ENCODE measurements around the gene AMBN. TPM values are rescaled to one million over a fixed set of nuclear protein-coding genes. Genes with fewer than 3 reads are reported as not detected.

AMBN gene
- total RNA-seq, 1 donor from 2014 or later, result not detected

- H3K36me3 ChIP-seq, result no peaks in the 10 kb centered on the region
- no peaks in the 10 kb centered on the region for H3K4me1 ChIP-seq
- H3K27me3 ChIP-seq (ENCODE audit: low read depth), result peaks cover 15% of the 10 kb centered on the region
- intact Hi-C loops (cut with micrococcal nuclease), result no loop called here
- TF ChIP-seq, protein P1, sequence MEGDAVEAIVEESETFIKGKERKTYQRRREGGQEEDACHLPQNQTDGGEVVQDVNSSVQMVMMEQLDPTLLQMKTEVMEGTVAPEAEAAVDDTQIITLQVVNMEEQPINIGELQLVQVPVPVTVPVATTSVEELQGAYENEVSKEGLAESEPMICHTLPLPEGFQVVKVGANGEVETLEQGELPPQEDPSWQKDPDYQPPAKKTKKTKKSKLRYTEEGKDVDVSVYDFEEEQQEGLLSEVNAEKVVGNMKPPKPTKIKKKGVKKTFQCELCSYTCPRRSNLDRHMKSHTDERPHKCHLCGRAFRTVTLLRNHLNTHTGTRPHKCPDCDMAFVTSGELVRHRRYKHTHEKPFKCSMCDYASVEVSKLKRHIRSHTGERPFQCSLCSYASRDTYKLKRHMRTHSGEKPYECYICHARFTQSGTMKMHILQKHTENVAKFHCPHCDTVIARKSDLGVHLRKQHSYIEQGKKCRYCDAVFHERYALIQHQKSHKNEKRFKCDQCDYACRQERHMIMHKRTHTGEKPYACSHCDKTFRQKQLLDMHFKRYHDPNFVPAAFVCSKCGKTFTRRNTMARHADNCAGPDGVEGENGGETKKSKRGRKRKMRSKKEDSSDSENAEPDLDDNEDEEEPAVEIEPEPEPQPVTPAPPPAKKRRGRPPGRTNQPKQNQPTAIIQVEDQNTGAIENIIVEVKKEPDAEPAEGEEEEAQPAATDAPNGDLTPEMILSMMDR (IDR thresholded peaks at IDR 0.05; ENCODE audit: borderline replicate concordance), result no peak
- no peak overlapping the region for H3K27ac ChIP-seq (replicated peaks)
- no peaks in the 10 kb centered on the region for H3K9me3 ChIP-seq (replicated peaks)
- no peak overlapping the region for H3K4me3 ChIP-seq
- DNase-seq, result no peak
Observed at GRCh38 chr4:70607334-70607853, 15.3 kb downstream of the AMBN start.

DNA sequence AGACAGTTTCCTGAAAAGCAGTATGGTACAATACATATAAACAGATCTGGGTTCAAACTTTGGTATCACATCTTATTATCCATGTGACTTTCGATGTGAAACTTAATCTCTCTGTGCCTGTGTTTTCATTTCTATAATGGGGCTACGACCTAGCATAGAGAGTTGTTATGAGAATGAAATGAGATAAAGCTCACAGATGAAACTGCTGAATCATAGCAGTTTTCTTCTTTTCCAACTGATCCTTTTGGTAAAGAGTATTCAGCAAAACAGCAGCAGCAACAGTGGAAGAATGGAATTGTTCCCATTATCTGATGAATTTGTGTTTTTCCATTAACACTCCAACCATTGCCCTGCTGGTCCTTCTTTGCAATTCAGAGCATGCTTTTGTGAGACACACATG lies 16.3 kb downstream of the AMBN start:
- TF ChIP-seq, protein P1 (IDR thresholded peaks at IDR 0.05; ENCODE audit: borderline replicate concordance), result no peak
- H3K4me1 ChIP-seq, result no peaks in the 10 kb centered on the region
- H3K27ac ChIP-seq (replicated peaks), result no peak overlapping the region
- no peaks in the 10 kb centered on the region for H3K36me3 ChIP-seq
- DNase-seq, result no peak
- no peak overlapping the region for H3K4me3 ChIP-seq
- H3K27me3 ChIP-seq (ENCODE audit: low read depth), result peaks cover 15% of the 10 kb centered on the region
- no peaks in the 10 kb centered on the region for H3K9me3 ChIP-seq (replicated peaks)
- intact Hi-C loops (cut with micrococcal nuclease), result no loop called here

DNA sequence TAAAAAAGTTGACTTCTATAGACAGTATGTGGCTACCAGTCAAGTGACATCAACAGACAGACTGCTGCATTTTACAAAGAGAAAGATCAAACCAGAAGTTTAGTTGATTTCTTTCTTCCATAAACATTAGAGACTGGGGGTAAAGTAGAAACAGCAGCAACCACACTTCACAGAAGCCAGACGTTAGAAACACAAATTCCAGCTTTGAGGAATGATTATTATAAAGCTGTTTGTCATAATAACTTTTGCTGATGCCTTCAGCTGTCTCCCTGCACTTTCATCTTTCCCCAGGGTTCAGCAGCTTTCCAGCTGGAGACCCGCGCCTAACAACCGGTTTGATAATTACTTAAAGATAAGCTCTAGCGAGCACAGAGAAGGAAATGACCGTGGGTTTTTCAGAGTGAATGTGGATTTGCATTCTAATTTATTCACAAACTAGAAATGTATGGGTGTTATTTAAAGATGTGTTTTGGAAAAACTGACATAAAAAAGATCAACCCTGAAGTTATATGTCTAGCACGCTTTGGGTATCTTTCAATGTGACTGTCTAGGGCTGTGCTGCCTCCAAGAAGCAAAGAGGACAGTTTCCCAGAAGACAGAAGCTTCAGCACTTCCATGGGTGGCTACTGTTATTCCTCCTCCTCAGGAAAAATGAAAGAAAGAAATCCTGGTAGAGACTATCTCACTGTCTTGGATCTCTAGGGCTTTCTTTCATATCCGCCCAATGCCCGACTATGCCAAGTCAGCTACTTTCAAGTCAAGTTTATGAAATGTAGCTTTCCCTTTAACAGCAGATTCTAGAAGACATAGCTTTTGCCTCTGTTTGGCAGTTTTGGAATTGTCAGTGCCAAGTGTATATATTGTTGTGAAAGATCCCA lies 21.5 kb downstream of the AMBN start:
- H3K27ac ChIP-seq (replicated peaks), result no peak overlapping the region
- no peaks in the 10 kb centered on the region for H3K4me1 ChIP-seq
- no peaks in the 10 kb centered on the region for H3K9me3 ChIP-seq (replicated peaks)
- intact Hi-C loops (cut with micrococcal nuclease), result no loop called here
- H3K27me3 ChIP-seq (ENCODE audit: low read depth), result peaks cover 15% of the 10 kb centered on the region
- TF ChIP-seq, protein P1 (IDR thresholded peaks at IDR 0.05; ENCODE audit: borderline replicate concordance), result no peak
- peak overlapping the region; percentile 34 for H3K4me3 ChIP-seq
- no peak for DNase-seq
- no peaks in the 10 kb centered on the region for H3K36me3 ChIP-seq

GRCh38 chr4:70614184-70614555 lies 22.1 kb downstream of the AMBN start:
- intact Hi-C loops (cut with micrococcal nuclease), result no loop called here
- H3K27ac ChIP-seq (replicated peaks), result no peak overlapping the region
- peak overlapping the region; percentile 34 for H3K4me3 ChIP-seq

DNA sequence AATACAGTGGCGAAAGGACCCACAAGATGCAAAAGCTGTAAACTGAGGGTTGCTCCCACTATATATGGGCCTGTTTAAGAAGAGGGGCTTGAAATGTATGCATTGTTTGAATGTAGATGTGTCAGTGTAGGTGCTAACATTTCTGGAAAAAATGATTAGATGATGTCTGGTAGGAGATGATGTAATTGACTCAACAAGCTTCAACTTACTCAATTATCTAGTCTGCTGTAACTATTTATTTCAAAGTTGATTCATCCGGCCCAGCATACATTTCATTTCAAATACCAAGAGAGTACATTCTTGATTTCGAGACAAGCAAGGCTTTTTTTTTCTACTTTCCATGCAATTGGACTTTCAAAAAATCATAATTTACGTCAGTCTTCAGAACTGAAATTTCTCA lies 27.2 kb downstream of the AMBN start:
- H3K36me3 ChIP-seq, result no peaks in the 10 kb centered on the region
- intact Hi-C loops (cut with micrococcal nuclease), result no loop called here
- TF ChIP-seq, protein P1 (IDR thresholded peaks at IDR 0.05; ENCODE audit: borderline replicate concordance), result no peak
- no peak overlapping the region for H3K27ac ChIP-seq (replicated peaks)
- H3K9me3 ChIP-seq (replicated peaks), result no peaks in the 10 kb centered on the region
- no peaks in the 10 kb centered on the region for H3K4me1 ChIP-seq
- no peak for DNase-seq
- H3K27me3 ChIP-seq (ENCODE audit: low read depth), result no peaks in the 10 kb centered on the region
- no peak overlapping the region for H3K4me3 ChIP-seq

More at GRCh38 chr4:70614184-70614555, 22.1 kb downstream of the AMBN start:
- TF ChIP-seq, protein P1 (IDR thresholded peaks at IDR 0.05; ENCODE audit: borderline replicate concordance), result no peak
- Histone ChIP-seq H3K4me1 (no peaks in the 10 kb centered on the region), H3K36me3 (no peaks in the 10 kb centered on the region), H3K27me3 (ENCODE audit: low read depth) (peaks cover 15% of the 10 kb centered on the region), H3K9me3 (replicated peaks) (no peaks in the 10 kb centered on the region)
- DNase-seq, result no peak
